ENCODE results near the gene CCL2. TPM values are rescaled to one million over a fixed set of nuclear protein-coding genes. Genes with fewer than 3 reads are reported as not detected.

The CCL2 gene
- total and polyA plus RNA-seq, 2 experiments from 2014 or later = 1.5 to 18.5 TPM

DNA sequence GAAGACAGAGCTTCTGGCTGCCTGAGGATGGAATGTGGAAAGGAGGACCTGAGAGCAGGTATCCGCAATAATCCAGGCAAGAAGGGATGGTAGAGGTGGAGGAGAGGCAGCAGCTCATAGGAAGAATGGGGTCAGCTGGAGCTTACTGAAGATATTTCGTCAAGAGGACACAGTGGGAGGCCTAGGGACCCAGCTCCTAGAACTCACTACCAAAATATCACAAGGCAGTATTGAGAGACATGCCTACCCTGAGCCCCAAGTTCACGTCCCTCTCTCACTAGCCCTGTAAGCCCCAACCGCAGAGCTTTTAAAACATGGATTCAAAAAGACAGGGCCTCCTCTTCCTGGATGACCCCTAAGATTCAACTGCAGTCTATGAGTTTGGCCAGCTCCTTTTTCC lies 50.0 kb downstream of the CCL2 start:
- Histone ChIP-seq H3K79me2 (replicated peaks; ENCODE audit: insufficient read depth) (no peaks in the 10 kb centered on the region), H3K4me3 (no peak overlapping the region), H3K9me2 (ENCODE audit: insufficient read depth) (no peaks in the 10 kb centered on the region), H2AFZ (no peak overlapping the region), H3K4me2 (no peak overlapping the region), H3K27me3 (ENCODE audit: insufficient read depth) (no peaks in the 10 kb centered on the region), H3K27ac (ENCODE audit: low read depth) (no peak overlapping the region), H3K4me1 (ENCODE audit: insufficient read depth) (no peaks in the 10 kb centered on the region), H3K36me3 (ENCODE audit: insufficient read depth) (no peaks in the 10 kb centered on the region), H3F3A (replicated peaks; ENCODE audit: low read depth) (no peaks in the 10 kb centered on the region), H4K20me1 (replicated peaks; ENCODE audit: insufficient read depth) (no peaks in the 10 kb centered on the region)
- no peaks in the 10 kb centered on the region for H3K36me3 Mint-ChIP-seq (ENCODE audit: low read depth)
- H3K4me1 Mint-ChIP-seq = no peaks in the 10 kb centered on the region
- H3K27me3 Mint-ChIP-seq (ENCODE audit: insufficient read depth, low read depth, poor library complexity) = no peaks in the 10 kb centered on the region
- TF ChIP-seq, protein P1, sequence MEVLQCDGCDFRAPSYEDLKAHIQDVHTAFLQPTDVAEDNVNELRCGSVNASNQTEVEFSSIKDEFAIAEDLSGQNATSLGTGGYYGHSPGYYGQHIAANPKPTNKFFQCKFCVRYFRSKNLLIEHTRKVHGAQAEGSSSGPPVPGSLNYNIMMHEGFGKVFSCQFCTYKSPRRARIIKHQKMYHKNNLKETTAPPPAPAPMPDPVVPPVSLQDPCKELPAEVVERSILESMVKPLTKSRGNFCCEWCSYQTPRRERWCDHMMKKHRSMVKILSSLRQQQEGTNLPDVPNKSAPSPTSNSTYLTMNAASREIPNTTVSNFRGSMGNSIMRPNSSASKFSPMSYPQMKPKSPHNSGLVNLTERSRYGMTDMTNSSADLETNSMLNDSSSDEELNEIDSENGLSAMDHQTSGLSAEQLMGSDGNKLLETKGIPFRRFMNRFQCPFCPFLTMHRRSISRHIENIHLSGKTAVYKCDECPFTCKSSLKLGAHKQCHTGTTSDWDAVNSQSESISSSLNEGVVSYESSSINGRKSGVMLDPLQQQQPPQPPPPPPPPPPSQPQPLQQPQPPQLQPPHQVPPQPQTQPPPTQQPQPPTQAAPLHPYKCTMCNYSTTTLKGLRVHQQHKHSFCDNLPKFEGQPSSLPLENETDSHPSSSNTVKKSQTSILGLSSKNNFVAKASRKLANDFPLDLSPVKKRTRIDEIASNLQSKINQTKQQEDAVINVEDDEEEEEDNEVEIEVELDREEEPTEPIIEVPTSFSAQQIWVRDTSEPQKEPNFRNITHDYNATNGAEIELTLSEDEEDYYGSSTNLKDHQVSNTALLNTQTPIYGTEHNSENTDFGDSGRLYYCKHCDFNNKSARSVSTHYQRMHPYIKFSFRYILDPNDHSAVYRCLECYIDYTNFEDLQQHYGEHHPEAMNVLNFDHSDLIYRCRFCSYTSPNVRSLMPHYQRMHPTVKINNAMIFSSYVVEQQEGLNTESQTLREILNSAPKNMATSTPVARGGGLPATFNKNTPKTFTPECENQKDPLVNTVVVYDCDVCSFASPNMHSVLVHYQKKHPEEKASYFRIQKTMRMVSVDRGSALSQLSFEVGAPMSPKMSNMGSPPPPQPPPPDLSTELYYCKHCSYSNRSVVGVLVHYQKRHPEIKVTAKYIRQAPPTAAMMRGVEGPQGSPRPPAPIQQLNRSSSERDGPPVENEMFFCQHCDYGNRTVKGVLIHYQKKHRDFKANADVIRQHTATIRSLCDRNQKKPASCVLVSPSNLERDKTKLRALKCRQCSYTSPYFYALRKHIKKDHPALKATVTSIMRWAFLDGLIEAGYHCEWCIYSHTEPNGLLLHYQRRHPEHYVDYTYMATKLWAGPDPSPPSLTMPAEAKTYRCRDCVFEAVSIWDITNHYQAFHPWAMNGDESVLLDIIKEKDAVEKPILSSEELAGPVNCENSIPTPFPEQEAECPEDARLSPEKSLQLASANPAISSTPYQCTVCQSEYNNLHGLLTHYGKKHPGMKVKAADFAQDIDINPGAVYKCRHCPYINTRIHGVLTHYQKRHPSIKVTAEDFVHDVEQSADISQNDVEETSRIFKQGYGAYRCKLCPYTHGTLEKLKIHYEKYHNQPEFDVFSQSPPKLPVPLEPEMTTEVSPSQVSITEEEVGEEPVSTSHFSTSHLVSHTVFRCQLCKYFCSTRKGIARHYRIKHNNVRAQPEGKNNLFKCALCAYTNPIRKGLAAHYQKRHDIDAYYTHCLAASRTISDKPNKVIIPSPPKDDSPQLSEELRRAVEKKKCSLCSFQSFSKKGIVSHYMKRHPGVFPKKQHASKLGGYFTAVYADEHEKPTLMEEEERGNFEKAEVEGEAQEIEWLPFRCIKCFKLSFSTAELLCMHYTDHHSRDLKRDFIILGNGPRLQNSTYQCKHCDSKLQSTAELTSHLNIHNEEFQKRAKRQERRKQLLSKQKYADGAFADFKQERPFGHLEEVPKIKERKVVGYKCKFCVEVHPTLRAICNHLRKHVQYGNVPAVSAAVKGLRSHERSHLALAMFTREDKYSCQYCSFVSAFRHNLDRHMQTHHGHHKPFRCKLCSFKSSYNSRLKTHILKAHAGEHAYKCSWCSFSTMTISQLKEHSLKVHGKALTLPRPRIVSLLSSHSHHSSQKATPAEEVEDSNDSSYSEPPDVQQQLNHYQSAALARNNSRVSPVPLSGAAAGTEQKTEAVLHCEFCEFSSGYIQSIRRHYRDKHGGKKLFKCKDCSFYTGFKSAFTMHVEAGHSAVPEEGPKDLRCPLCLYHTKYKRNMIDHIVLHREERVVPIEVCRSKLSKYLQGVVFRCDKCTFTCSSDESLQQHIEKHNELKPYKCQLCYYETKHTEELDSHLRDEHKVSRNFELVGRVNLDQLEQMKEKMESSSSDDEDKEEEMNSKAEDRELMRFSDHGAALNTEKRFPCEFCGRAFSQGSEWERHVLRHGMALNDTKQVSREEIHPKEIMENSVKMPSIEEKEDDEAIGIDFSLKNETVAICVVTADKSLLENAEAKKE (CRISPR knock-in tag; IDR thresholded peaks at IDR 0.05) = no peak
- TF ChIP-seq ZNF114 (CRISPR knock-in tag; IDR thresholded peaks at IDR 0.05) (no peak), CREB1 (CRISPR knock-in tag; IDR thresholded peaks at IDR 0.05; ENCODE audit: low read depth) (no peak), EZH2 (IDR thresholded peaks at IDR 0.05; ENCODE audit: low read depth, unreplicated experiment) (no peak), NANOG (IDR thresholded peaks at IDR 0.05; ENCODE audit: borderline replicate concordance) (no peak), STAT1 (IDR thresholded peaks at IDR 0.05; ENCODE audit: unreplicated experiment) (no peak), ZNF331 (CRISPR knock-in tag; IDR thresholded peaks at IDR 0.05; ENCODE audit: low read depth) (no peak)
- TF ChIP-seq, protein P2, sequence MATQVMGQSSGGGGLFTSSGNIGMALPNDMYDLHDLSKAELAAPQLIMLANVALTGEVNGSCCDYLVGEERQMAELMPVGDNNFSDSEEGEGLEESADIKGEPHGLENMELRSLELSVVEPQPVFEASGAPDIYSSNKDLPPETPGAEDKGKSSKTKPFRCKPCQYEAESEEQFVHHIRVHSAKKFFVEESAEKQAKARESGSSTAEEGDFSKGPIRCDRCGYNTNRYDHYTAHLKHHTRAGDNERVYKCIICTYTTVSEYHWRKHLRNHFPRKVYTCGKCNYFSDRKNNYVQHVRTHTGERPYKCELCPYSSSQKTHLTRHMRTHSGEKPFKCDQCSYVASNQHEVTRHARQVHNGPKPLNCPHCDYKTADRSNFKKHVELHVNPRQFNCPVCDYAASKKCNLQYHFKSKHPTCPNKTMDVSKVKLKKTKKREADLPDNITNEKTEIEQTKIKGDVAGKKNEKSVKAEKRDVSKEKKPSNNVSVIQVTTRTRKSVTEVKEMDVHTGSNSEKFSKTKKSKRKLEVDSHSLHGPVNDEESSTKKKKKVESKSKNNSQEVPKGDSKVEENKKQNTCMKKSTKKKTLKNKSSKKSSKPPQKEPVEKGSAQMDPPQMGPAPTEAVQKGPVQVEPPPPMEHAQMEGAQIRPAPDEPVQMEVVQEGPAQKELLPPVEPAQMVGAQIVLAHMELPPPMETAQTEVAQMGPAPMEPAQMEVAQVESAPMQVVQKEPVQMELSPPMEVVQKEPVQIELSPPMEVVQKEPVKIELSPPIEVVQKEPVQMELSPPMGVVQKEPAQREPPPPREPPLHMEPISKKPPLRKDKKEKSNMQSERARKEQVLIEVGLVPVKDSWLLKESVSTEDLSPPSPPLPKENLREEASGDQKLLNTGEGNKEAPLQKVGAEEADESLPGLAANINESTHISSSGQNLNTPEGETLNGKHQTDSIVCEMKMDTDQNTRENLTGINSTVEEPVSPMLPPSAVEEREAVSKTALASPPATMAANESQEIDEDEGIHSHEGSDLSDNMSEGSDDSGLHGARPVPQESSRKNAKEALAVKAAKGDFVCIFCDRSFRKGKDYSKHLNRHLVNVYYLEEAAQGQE (IDR thresholded peaks at IDR 0.05; ENCODE audit: unreplicated experiment) = no peak
- no peak for ATAC-seq
- H3K27ac Mint-ChIP-seq = no peak overlapping the region
- no peak for DNase-seq (ENCODE audit: low spot score)
- no peak overlapping the region for H3K4me3 Mint-ChIP-seq
- no peaks in the 10 kb centered on the region for H3K9me3 Mint-ChIP-seq

Measured in GM23338 (cell line).